Inflammatory macrophage (primary cell): ENCODE measurements around the gene PDIA4.

Experiments
- DNase-seq, 2 donors: peaks; one replicate each; pipeline ENCODE4 v3.0.0-alpha.2; 2020 to 2022

The PDIA4 gene

DNA sequence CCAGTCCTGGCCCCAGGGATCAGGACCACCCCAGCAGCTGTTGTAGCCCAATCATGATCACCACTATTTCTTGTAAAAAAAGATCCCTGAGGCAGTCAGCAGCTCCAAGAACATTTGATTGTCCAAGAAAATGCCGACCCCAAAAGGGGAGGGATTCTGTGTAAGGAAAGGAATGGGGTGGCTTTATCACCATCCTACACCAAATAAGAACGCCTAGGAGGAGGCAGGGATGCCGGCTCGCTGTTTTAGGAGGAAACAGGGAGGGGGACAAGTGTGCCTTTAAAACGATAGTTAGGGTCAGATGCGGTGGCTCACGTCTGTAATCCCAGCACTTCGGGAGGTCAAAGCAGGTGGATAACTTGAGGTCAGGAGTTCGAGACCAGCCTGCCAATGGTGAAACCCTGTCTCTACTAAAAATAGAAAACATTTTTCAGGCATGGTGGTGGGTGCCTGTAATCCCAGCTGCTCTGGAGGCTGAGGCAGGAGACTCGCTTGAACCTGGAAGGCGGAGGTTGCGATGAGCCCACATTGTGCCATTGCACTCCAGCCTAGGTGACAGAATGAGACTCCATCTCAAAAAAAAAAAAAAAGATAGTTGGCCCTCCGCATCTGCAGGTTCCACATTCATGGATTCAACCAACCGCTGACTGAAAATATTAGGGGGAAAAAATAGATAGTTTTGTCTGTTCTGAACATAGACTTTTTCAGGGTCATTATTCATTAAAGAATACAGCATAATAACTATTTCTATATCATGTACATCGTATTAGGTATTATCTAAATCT, 63.6 kb downstream of the PDIA4 start:
- no peak for DNase-seq

DNA sequence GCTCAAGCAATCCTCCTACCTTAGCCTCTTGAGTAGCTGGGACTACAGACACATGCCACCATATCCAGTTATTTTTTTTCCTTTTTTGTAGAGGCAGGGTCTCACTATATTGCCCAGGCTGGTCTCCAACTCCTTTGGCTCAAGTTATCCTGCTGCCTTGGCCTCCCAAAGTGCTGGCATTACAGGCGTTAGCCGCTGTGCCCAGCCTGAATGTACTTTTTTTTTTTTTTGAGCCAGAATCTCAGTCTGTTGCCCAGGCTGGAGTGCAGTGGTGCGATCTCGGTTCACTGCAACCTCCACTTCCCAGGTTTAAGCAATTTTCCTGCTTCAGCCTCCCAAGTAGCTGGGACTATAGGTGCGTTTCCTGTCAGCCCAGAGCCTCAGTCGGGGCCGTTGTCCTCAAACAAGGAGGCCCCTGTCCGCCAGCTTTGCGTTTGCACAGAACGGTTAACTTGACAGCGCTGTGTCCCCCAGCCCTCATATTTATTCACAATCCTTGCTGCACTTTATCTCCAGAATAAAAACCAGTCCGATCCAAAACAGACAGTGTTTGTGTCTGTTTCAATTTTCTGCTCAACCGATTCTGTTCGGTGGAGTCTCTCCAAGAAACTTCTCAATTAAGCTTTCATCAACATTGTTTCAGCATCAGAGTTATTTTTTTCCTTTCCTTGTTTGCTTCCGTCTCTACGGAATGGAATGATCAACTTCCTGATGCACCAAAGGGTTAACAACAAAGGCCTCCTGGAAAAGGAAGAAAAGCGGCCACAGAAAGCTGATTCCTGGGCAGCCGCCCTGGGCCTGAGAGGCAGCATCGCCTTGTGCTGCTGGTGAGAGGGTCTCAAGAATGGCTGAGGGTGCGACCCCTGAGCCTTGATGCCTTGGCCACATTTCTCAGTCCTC, 64.5 kb downstream of the PDIA4 start:
- DNase-seq, result no peak

DNA sequence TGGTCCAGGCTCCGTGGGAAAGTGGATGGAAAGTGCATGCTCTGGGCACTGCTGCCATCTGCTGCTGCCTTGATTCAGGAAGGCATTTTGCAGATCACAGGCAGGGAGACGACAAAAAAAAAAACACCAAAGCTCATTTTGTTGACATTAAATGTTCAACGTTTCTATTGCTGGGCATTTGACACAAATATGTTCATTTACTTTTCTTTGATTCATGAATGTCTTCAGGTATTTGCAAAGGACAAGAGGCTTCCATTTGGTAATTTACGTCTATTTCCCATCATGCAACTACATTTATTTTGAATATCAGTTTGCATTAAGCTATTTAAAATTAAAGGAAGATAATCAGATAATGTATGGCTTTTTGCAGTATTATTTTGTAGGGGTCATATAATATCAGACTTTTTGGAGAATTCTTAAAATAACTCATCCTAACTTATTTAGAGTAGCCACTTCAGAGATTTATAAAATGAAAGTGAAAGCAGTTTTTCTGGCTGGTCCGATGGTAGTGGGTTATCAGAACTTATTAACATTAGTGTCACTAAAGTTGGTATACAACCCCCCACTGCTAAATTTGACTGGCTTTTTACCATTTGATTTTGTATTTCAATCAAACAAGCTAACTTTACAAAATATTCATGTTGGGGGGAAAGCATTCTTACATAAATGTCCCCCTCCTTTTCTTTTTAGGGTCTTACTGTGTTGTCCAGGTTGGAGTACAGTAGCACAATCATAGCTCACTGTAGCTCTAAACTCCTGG, 65.3 kb downstream of the PDIA4 start:
- peak; percentile 72 to 79 for DNase-seq

DNA sequence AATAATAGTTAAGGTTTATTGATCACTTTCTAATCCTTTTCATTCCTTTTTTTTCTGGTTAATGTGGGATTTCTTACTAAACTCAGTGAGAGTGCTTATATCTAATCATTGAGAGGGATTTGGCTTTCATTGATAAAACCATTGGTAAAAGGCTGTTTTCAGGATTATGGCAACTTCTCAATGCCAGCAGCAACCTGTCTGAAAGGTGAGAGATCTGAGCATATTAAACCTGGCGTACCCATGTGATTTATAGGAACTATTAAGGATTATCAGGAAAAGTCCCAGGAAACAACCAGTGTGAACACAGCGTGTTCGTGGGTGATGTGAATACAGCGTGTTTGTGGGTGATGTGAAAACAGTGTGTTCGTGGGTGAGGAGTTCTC, 65.9 kb downstream of the PDIA4 start:
- DNase-seq, result no peak

DNA sequence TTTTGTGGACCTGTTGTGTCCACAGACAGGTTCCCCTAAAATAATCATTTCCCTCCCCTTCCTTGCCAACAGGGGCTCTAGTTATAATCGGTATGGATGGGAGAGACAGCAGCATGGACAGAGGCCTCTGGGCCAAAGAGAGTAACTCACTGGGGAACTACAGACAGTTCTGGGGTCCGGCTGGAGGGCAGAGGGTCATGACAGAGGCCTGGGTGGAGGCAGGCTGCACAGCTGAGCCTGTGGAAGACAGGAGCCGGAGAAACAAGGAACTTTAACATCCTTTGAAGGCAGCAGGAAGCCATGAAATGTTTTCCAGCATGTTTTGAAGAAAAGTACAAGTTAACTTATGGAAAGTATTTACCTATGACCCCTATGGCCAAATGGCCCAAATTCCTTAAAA, 68.6 kb downstream of the PDIA4 start:
- no peak for DNase-seq

DNA sequence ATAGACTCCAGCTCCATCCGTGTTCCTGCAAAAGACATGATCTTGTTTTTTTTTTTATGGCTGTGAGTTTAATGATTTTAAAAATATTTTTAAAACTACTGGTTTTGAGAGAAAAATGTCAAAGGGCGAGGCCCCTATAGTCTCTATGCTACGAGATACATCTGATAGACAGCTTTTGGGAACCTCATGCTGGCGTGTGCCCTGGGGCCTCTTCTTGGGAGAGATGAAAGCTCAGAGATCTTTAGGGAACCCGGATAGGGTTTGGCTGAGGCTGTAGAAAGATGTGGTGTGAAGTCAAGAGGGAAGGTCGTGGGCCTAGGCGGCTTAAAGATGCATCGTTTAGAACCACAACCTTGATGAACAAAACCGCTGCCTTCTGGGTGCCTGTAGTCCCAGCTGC, 70.2 kb downstream of the PDIA4 start:
- no peak for DNase-seq

DNA sequence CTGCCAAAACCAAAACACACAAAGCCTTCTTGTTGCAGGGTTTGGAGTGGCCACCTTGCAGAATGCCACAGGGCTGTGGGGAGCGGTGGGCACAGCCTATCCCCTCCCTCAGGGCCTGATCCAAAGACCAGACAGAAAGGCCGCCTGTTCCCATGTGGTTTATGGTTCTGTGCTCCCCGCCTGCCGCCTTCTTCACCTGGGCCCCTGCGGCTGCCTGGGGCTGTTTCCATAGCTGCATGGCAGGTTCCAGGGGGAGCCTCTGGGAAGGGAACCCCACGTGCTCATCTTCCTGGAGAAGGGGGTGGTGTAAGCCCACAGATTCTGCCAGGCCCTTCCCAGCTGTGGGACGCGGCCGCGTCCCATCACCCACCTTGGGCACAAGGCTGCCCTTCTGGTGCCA, 73.5 kb downstream of the PDIA4 start:
- no peak for DNase-seq

DNA sequence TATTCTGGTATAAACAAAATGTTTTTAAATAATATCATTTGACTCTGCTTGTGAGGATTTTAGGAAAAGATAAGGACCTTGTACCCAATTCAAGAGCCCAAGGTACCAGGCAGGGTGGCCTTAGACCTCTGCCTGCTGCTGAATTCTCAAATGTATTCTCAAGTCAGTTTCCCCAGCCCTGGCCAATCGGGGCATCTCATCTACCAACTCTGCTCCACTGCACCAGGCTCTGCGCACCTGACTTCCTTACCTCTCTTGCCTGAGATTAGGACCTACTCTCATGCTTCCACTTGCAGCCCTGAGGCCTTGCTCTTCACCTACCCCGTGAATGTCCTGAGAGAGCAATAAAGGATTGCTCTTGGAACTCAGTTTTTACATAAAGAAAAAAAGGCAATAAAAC, 74.6 kb downstream of the PDIA4 start:
- DNase-seq, result no peak
